ENCODE results near the gene CENPM.

Gene CENPM

GRCh38 chr22:41892721-41893120 lies 54.2 kb downstream of the CENPM start:
- DNase-seq = no peak

GRCh38 chr22:41891407-41891806 lies 55.5 kb downstream of the CENPM start:
- no peak for DNase-seq

Measured in activated CD4-positive, alpha-beta T cell treated with anti-CD3 and anti-CD28 coated beads, Interleukin-2, amount 50 U/mL, for 1 hour (primary cell).